Activated CD8-positive, alpha-beta T cell treated with anti-CD3 and anti-CD28 coated beads, Interleukin-2, amount 10 ng/mL, durations not matched to agents 7 days and 5 days (primary cell): ENCODE measurements around the gene PHEX. TPM values are rescaled to one million over a fixed set of nuclear protein-coding genes. Genes with fewer than 3 reads are reported as not detected.

Experiments
- ATAC-seq: fragments of 150-1000 bp; cut with Tn5 transposase; one replicate; pipeline ENCODE4 v1.10.0; 2021; ENCODE audit warnings: moderate library complexity
- CTCF ChIA-PET: fragments of 350-600 bp; sonication (Branson Sonifier 250); formaldehyde crosslinking; loops from one replicate; lab custom pipeline; 2021; ENCODE audit warnings: antibody characterized with exemption; lab: Charles Lee
- POLR2A ChIA-PET: fragments of 350-600 bp; sonication (Branson Sonifier 250); formaldehyde crosslinking; loops from one replicate; lab custom pipeline; 2021; ENCODE audit warnings: antibody characterized with exemption; lab: Charles Lee
- DNase-seq: peaks from one replicate; pipeline ENCODE4 v3.0.0-alpha.2; 2020
- H3K27ac Mint-ChIP-seq: one replicate; pipeline ENCODE4 v1.8.0; 2021; ENCODE audit warnings: mild to moderate bottlenecking, mixed read lengths
- H3K27me3 Mint-ChIP-seq: one replicate; pipeline ENCODE4 v1.8.0; 2021; ENCODE audit warnings: low read depth, mixed read lengths
- H3K36me3 Mint-ChIP-seq: one replicate; pipeline ENCODE4 v1.8.0; 2021; ENCODE audit warnings: low read depth, mixed read lengths
- H3K4me1 Mint-ChIP-seq: one replicate; pipeline ENCODE4 v1.8.0; 2021; ENCODE audit warnings: low read depth, mixed read lengths
- H3K4me3 Mint-ChIP-seq: one replicate; pipeline ENCODE4 v1.8.0; 2021; ENCODE audit warnings: mild to moderate bottlenecking, mixed read lengths
- H3K9me3 Mint-ChIP-seq: one replicate; pipeline ENCODE4 v1.8.0; 2022; ENCODE audit warnings: mixed read lengths; ENCODE audit not compliant: insufficient read depth
- total RNA-seq, 2 experiments: library from RNA; stranded (reverse); gene quantifications; one replicate each; pipeline ENCODE4 v1.2.3, GENCODE V29; 2021

PHEX gene
- total RNA-seq, 2 experiments from 2014 or later = 0.16 to 0.24 TPM

- H3K4me1 Mint-ChIP-seq = no peaks in the 10 kb centered on the region
- no peaks in the 10 kb centered on the region for H3K9me3 Mint-ChIP-seq
- ChIA-PET POLR2A (no interaction called here), CTCF (interaction anchor here (0.6 to 1.9 kb wide), 9 partner anchors 9 to 607 kb away, joined by 3 to 12 read pairs (median 4); no protein-coding TSS in a partner anchor)
- DNase-seq = peak; percentile 46
- H3K27me3 Mint-ChIP-seq = no peaks in the 10 kb centered on the region
- H3K36me3 Mint-ChIP-seq = no peaks in the 10 kb centered on the region
- H3K4me3 Mint-ChIP-seq = no peak overlapping the region
- ATAC-seq = no peak
- no peak overlapping the region for H3K27ac Mint-ChIP-seq
Observed at GRCh38 chrX:22081475-22082092, 49.5 kb downstream of the PHEX start.

- no peaks in the 10 kb centered on the region for H3K36me3 Mint-ChIP-seq
- H3K27me3 Mint-ChIP-seq = no peaks in the 10 kb centered on the region
- DNase-seq (no peak), ATAC-seq (no peak)
- H3K4me3 Mint-ChIP-seq = no peak overlapping the region
- H3K9me3 Mint-ChIP-seq = no peaks in the 10 kb centered on the region
- no peak overlapping the region for H3K27ac Mint-ChIP-seq
- CTCF ChIA-PET = no interaction called here
- no peaks in the 10 kb centered on the region for H3K4me1 Mint-ChIP-seq
- POLR2A ChIA-PET = no interaction called here
Observed at GRCh38 chrX:22086003-22086402, 53.9 kb downstream of the PHEX start.

DNA sequence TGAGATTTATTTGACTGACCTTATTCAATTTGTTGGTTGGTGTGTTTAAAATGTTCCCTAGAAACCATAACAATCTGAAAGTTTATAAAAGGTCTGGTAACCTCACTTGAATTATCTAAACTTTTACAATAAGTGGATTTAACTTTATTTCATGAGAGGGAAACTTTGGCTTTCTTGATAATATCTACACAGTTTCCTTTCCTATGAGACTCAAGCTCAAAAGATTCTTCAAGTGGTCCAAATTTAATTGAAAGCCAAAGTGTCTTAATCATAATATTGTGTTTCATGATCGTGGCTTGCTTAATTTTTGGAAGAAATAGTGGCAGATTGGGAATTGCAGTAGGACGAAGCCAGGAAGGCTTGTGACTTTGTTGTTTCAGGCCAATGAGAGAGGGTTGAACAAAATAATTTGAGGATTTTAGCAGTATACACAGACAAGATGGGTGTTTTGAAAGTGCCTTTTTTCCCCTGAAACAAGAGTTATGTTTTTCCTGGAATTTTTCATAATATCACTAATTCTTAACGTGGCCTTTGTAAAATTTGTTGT is 55.0 kb downstream of the PHEX start:
- DNase-seq (no peak), ATAC-seq (no peak)
- ChIA-PET POLR2A (no interaction called here), CTCF (no interaction called here)
- Mint-ChIP-seq H3K27me3 (no peaks in the 10 kb centered on the region), H3K4me3 (no peak overlapping the region), H3K9me3 (no peaks in the 10 kb centered on the region), H3K36me3 (no peaks in the 10 kb centered on the region), H3K4me1 (no peaks in the 10 kb centered on the region), H3K27ac (no peak overlapping the region)

GRCh38 chrX:22088326-22088725 is 56.2 kb downstream of the PHEX start:
- Mint-ChIP-seq H3K4me3 (no peak overlapping the region), H3K27me3 (no peaks in the 10 kb centered on the region), H3K36me3 (no peaks in the 10 kb centered on the region), H3K9me3 (no peaks in the 10 kb centered on the region), H3K27ac (no peak overlapping the region), H3K4me1 (no peaks in the 10 kb centered on the region)
- ChIA-PET POLR2A (no interaction called here), CTCF (no interaction called here)
- ATAC-seq (no peak), DNase-seq (no peak)

GRCh38 chrX:22090181-22090580 is 58.1 kb downstream of the PHEX start:
- Mint-ChIP-seq H3K4me3 (no peak overlapping the region), H3K27ac (no peak overlapping the region), H3K36me3 (no peaks in the 10 kb centered on the region), H3K27me3 (no peaks in the 10 kb centered on the region), H3K4me1 (no peaks in the 10 kb centered on the region), H3K9me3 (no peaks in the 10 kb centered on the region)
- ChIA-PET CTCF (interaction anchor here (1.0 to 1.3 kb wide), 2 partner anchors 9 to 46 kb away, joined by 3 to 4 read pairs; no protein-coding TSS in a partner anchor), POLR2A (no interaction called here)
- ATAC-seq (no peak), DNase-seq (no peak)

DNA sequence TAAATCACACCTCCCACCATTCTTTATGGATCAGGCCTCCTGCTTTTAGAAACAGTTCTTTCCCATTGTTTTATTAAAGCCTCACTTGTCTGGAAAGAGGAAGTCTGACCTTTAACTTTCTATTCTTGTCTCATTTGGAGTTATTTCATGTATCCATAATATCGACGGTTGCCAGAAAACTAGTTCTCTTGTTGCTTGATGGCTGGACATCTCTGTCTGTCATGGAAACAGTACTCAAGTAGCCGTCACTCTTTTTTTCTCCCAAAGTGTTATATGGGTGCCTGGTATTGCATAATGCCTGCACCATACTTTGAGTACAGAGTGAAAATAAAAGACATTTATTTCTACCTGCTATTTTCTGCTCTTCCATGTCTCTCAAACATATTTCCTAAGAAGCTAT is 61.4 kb downstream of the PHEX start:
- Mint-ChIP-seq H3K4me1 (no peaks in the 10 kb centered on the region), H3K4me3 (no peak overlapping the region), H3K27ac (no peak overlapping the region), H3K9me3 (no peaks in the 10 kb centered on the region), H3K36me3 (no peaks in the 10 kb centered on the region), H3K27me3 (no peaks in the 10 kb centered on the region)
- ChIA-PET POLR2A (no interaction called here), CTCF (interaction anchor here (1.2 kb wide), 1 partner anchor 108 kb away, joined by 3 read pairs; no protein-coding TSS in a partner anchor)
- DNase-seq = no peak
- no peak for ATAC-seq

GRCh38 chrX:22095286-22095685 is 63.2 kb downstream of the PHEX start:
- ChIA-PET POLR2A (no interaction called here), CTCF (interaction anchor here (1.0 kb wide), 1 partner anchor 14 kb away, joined by 3 read pairs; no protein-coding TSS in a partner anchor)
- Mint-ChIP-seq H3K4me3 (no peak overlapping the region), H3K9me3 (no peaks in the 10 kb centered on the region), H3K4me1 (no peaks in the 10 kb centered on the region), H3K36me3 (no peaks in the 10 kb centered on the region), H3K27ac (no peak overlapping the region), H3K27me3 (no peaks in the 10 kb centered on the region)
- DNase-seq = no peak
- no peak for ATAC-seq

DNA sequence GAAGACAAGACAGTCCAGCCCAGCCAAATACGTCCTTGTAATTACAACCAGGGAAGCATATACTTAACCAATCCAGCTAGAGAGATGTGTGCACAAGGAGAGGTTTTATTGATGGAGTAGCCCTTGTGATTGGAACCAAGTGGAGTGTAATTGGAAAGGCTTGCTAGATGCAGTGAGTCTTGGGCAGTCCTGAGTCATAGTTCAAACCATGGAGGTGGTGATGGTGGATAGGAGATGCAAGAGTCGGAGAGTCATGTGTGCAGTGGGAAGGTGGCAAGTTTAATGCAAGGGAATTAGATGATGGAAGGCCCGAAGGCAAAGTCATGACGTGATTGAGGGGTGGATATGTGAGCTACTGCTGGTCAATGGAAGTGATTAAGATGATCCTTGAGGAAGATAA is 63.7 kb downstream of the PHEX start:
- no peaks in the 10 kb centered on the region for H3K36me3 Mint-ChIP-seq
- H3K27ac Mint-ChIP-seq = no peak overlapping the region
- no peaks in the 10 kb centered on the region for H3K27me3 Mint-ChIP-seq
- H3K4me1 Mint-ChIP-seq = no peaks in the 10 kb centered on the region
- CTCF ChIA-PET = interaction anchor here (0.8 to 1.0 kb wide), 2 partner anchors 14 to 40 kb away, joined by 3 to 4 read pairs; no protein-coding TSS in a partner anchor
- POLR2A ChIA-PET = no interaction called here
- H3K9me3 Mint-ChIP-seq = no peaks in the 10 kb centered on the region
- DNase-seq = no peak
- ATAC-seq = no peak
- no peak overlapping the region for H3K4me3 Mint-ChIP-seq

GRCh38 chrX:22097012-22097694 is 65.0 kb downstream of the PHEX start:
- Mint-ChIP-seq H3K27ac (no peak overlapping the region), H3K4me3 (no peak overlapping the region), H3K36me3 (no peaks in the 10 kb centered on the region), H3K4me1 (no peaks in the 10 kb centered on the region), H3K9me3 (no peaks in the 10 kb centered on the region), H3K27me3 (no peaks in the 10 kb centered on the region)
- POLR2A ChIA-PET = no interaction called here
- CTCF ChIA-PET = no interaction called here
- DNase-seq (no peak), ATAC-seq (no peak)

DNA sequence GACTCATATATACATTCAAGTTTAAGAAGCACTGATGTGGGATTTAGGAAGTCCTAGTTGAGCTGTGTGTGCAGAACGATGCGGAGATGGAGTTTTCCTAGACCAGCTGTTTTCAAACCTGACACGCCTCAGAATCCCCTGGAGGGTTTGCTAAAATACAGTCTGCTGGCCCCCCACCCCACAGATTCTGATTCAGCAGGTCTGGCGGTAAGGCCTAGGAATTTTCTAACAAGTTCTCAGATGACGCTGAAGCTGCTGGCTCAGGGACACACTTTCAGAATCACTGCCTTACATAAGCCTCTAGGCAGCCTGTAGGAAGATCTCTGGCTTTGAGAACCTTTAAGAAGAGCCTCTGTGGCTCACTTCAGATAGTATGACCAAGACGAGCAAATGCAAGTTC is 73.1 kb downstream of the PHEX start:
- Mint-ChIP-seq H3K9me3 (no peaks in the 10 kb centered on the region), H3K4me3 (no peak overlapping the region), H3K36me3 (no peaks in the 10 kb centered on the region), H3K4me1 (no peaks in the 10 kb centered on the region), H3K27ac (no peak overlapping the region), H3K27me3 (no peaks in the 10 kb centered on the region)
- DNase-seq (no peak), ATAC-seq (no peak)
- CTCF ChIA-PET = no interaction called here
- POLR2A ChIA-PET = no interaction called here

GRCh38 chrX:22105971-22106370 is 73.8 kb downstream of the PHEX start:
- Mint-ChIP-seq H3K4me1 (no peaks in the 10 kb centered on the region), H3K4me3 (no peak overlapping the region), H3K9me3 (no peaks in the 10 kb centered on the region), H3K36me3 (no peaks in the 10 kb centered on the region), H3K27ac (no peak overlapping the region), H3K27me3 (no peaks in the 10 kb centered on the region)
- ATAC-seq (no peak), DNase-seq (no peak)
- POLR2A ChIA-PET = no interaction called here
- CTCF ChIA-PET = no interaction called here

DNA sequence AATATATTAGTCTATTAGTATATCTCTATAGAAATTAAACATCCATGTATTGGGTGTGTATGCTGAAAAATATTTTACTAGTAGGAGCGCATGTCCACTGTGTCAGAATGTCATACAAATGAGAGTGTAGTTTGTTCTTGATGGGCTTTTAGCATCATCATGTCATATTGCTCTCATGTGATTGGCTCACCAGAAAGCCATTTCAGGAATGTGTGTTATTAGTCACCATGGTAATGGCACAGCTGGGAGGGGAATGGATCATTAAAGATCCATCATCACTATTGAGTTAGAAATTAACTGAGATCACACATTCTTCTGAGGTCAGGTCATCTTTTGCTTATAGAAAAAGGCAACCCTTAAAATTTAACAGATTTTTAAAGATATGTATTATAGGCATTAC is 77.3 kb downstream of the PHEX start:
- H3K27ac Mint-ChIP-seq = no peak overlapping the region
- ChIA-PET CTCF (no interaction called here), POLR2A (no interaction called here)
- H3K4me3 Mint-ChIP-seq = no peak overlapping the region
- no peaks in the 10 kb centered on the region for H3K4me1 Mint-ChIP-seq
- DNase-seq (no peak), ATAC-seq (no peak)
- H3K9me3 Mint-ChIP-seq = no peaks in the 10 kb centered on the region
- no peaks in the 10 kb centered on the region for H3K27me3 Mint-ChIP-seq
- H3K36me3 Mint-ChIP-seq = no peaks in the 10 kb centered on the region
